HEK293T (cell line): ENCODE results near the gene SETD4.

Experiments
- FOXK2 ChIP-seq: fragments of 450-650 bp; IDR thresholded peaks from 2 replicates; pipeline ENCODE4 v1.6.1; 2016; ENCODE audit warnings: mild to moderate bottlenecking
- HDGF ChIP-seq: fragments of 450-650 bp; IDR thresholded peaks from 2 replicates; pipeline ENCODE4 v1.6.1; 2017; ENCODE audit warnings: antibody characterized with exemption, borderline replicate concordance
- NFRKB ChIP-seq: fragments of 450-650 bp; IDR thresholded peaks from 2 replicates; pipeline ENCODE4 v1.6.1; 2016; ENCODE audit warnings: mild to moderate bottlenecking, moderate library complexity
- ZNF384 ChIP-seq: fragments of 450-650 bp; IDR thresholded peaks from 2 replicates; pipeline ENCODE4 v1.6.1; 2016
- TF ChIP-seq, protein P1 (sequence below): fragments of 450-650 bp; IDR thresholded peaks from 2 replicates; pipeline ENCODE4 v1.6.1; 2016

DNA sequence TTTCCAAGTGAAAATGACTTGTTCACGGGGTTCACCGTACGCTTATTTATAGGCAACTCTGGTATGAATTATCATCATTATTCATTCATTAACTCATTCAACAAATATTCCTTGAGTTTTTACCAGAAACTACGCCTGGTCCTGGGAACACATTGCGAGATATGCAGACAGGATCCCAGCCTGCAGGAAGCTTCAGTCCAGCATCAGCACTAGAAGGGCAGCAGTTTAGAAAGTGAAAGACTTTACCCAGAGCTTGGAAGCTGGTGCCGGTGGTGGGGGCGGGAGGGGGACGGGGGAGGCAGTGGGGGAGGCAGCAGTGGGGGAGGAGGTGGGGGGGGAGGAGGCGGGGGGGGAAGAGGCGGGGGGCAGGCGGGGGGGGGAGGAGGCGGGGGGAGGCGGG lies 55.9 kb downstream of the SETD4 start:
- TF ChIP-seq, protein P1, sequence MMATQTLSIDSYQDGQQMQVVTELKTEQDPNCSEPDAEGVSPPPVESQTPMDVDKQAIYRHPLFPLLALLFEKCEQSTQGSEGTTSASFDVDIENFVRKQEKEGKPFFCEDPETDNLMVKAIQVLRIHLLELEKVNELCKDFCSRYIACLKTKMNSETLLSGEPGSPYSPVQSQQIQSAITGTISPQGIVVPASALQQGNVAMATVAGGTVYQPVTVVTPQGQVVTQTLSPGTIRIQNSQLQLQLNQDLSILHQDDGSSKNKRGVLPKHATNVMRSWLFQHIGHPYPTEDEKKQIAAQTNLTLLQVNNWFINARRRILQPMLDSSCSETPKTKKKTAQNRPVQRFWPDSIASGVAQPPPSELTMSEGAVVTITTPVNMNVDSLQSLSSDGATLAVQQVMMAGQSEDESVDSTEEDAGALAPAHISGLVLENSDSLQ: no peak
- TF ChIP-seq FOXK2 (no peak), HDGF (no peak), NFRKB (no peak), ZNF384 (no peak)
